Anterior cingulate cortex (tissue), 58 donors: ENCODE measurements around the gene MAP2K5.

Experiments
- DNase-seq, 58 donors: peaks; one replicate each; lab custom pipeline; 2025; lab: John Stamatoyannopoulos, UW

The MAP2K5 gene

GRCh38 chr15:67775250-67775649, 232.7 kb downstream of the MAP2K5 start:
- DNase-seq: no peak

GRCh38 chr15:67775998-67776397, 233.5 kb downstream of the MAP2K5 start:
- DNase-seq: no peak

GRCh38 chr15:67776600-67776999, 234.1 kb downstream of the MAP2K5 start:
- DNase-seq: no peak

- no peak for DNase-seq
These were observed 234.6 kb downstream of the MAP2K5 start for GRCh38 chr15:67777071-67777470.

GRCh38 chr15:67777773-67778172, 235.3 kb downstream of the MAP2K5 start:
- no peak for DNase-seq

- DNase-seq: no peak
These were observed 236.6 kb downstream of the MAP2K5 start for GRCh38 chr15:67778968-67779548.

GRCh38 chr15:67779549-67780111, 237.1 kb downstream of the MAP2K5 start:
- DNase-seq: no peak

- DNase-seq: no peak
These were observed 238.6 kb downstream of the MAP2K5 start for GRCh38 chr15:67781061-67781460.

- no peak for DNase-seq
These were observed 239.6 kb downstream of the MAP2K5 start for GRCh38 chr15:67781907-67782690.

- DNase-seq: no peak
These were observed 240.1 kb downstream of the MAP2K5 start for GRCh38 chr15:67782691-67782991.

GRCh38 chr15:67783303-67783702, 240.8 kb downstream of the MAP2K5 start:
- DNase-seq: no peak

- DNase-seq: no peak
These were observed 241.7 kb downstream of the MAP2K5 start for GRCh38 chr15:67784090-67784781.

GRCh38 chr15:67784856-67785430, 242.4 kb downstream of the MAP2K5 start:
- DNase-seq: no peak

- no peak for DNase-seq
These were observed 242.9 kb downstream of the MAP2K5 start for GRCh38 chr15:67785431-67785830.

- no peak for DNase-seq
These were observed 244.1 kb downstream of the MAP2K5 start for GRCh38 chr15:67786646-67787045.

GRCh38 chr15:67788986-67789385, 246.5 kb downstream of the MAP2K5 start:
- no peak for DNase-seq

GRCh38 chr15:67790610-67791319, 248.3 kb downstream of the MAP2K5 start:
- DNase-seq: no peak

- DNase-seq: no peak
These were observed 249.9 kb downstream of the MAP2K5 start for GRCh38 chr15:67792250-67792942.

- DNase-seq: no peak
These were observed 252.5 kb downstream of the MAP2K5 start for GRCh38 chr15:67794832-67795574.
